SK-N-MC (cell line): ENCODE measurements around the gene SNAPC4.

Experiments used
- EZH2 ChIP-seq: fragments of 200-600 bp; sonication (generic); IDR thresholded peaks from one replicate; pipeline ENCODE4 v1.6.1; 2017; ENCODE audit warnings: antibody characterized with exemption
- POLR2AphosphoS5 ChIP-seq: IDR thresholded peaks from 2 replicates; pipeline ENCODE4 v1.6.1; 2012; ENCODE audit warnings: mild to moderate bottlenecking, low read depth, low read length, borderline replicate concordance

DNA sequence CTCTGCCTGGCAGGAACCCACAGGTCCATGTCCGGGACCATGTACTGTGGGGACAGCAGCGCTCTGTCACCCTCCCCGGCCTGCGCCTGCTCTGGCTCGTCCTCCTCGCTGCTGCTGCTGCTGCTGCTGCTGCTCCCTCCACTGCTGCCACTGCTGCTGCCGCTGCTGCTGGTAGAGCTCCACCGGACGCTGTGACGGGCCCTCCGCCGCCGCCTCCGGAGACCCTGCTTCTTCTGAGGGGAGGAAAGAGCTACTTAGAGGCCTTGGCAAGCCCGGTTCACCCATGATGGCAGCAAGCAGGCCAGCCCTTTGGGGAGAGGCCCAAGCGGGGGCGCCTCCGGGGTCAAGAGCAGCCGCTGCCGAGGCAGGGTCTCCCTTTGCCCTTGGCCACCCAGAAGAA, 16.5 kb downstream of the SNAPC4 start:
- TF ChIP-seq POLR2AphosphoS5 (no peak), EZH2 (no peak)
